Astrocyte (in vitro differentiated cells and primary cell): ENCODE measurements around the gene PSRC1.

Experiments used
- CTCF ChIP-seq: IDR thresholded peaks from 2 replicates; pipeline ENCODE4 v1.5.1; 2011; ENCODE audit warnings: low read depth, mild to moderate bottlenecking, inconsistent platforms, low read length, moderate library complexity; ENCODE audit not compliant: insufficient read depth
- EZH2 ChIP-seq: IDR thresholded peaks from 2 replicates; pipeline ENCODE4 v1.6.1; 2012; ENCODE audit warnings: mild to moderate bottlenecking, low read length, inconsistent platforms; ENCODE audit not compliant: insufficient read depth

- TF ChIP-seq CTCF (no peak), EZH2 (no peak)
Measured at GRCh38 chr1:109265741-109266330, 17.1 kb downstream of the PSRC1 start.
